DMS 273 treated with DMSO at 0.1 percent for 48 hours (cell line): ENCODE measurements around the gene FOXL1.

Source experiments
- DNase-seq: peaks from one replicate; lab custom pipeline; 2025; lab: John Stamatoyannopoulos, UW

Gene FOXL1

GRCh38 chr16:86578061-86578599, at the start of gene FOXL1:
FOXL1 (plus strand) TSS chr16:86578549; CDS start chr16:86578724, 175 bp downstream.
- DNase-seq, result no peak

DNA sequence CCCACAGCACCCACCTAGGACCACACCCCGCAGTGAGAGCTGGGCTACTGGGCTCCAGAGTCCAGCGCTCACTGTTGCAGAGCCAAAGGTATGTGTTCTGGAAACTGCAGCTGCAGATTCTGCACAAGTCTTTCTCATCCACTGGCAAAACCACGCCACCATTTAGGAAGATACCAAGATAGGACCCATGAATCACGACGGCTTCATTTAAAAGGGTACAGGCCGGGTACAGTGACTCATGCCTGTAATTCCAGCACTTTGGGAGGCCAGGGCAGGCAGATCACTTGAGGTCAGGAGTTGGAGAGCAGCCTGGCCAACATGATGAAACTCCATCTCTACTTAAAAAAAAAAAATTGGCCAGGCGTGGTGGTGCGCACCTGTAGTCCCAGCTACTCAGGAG, 49.2 kb upstream of the FOXL1 start:
- no peak for DNase-seq

DNA sequence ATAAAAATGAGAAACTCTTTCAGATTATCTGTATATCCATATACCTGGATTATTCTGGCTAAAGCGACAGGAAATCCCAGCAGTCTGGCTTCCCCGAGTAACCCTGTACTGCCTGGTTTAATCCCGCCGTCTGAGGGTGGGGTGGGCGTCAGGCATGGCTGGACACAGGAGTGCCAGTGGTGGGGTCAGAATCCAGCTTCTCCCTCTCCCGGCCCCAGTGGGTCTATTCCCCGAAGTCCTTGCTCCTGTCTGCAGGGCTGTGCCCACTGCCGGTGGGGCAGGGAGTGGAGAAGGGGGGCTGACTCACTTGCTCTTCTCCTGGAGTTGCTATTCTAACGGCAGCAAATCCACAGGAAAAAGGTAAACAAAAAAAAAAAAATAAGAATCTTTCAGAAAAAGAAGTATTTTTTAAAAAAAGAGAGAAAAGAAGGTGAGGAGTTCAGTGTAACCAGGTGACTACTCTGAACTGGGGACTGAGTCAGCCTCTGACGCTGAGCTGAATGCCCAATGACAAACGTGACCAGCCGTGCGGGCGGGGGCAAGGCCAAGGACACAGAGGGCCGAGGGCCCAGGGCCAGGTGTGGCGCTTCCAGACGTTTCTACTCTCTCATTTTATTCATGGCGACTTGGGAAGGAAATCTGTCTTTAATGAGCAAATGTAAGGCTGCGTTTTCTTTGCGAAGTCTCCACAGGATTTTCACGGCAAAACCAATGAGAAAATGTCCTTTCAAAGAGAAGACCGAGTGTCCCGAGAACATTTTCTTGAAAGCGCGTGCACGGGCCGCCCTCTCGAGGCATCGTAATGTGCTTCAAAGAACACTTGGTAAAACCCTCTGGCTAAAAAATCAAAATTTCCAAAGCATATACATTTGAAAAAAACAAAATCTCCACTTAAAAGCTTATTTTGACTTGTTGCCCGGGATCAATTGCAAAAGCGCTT, 47.8 kb upstream of the FOXL1 start:
- no peak for DNase-seq

- DNase-seq, result no peak
Measured at GRCh38 chr16:86531191-86531545, 47.2 kb upstream of the FOXL1 start.

GRCh38 chr16:86531641-86532525, 46.5 kb upstream of the FOXL1 start:
- no peak for DNase-seq

DNA sequence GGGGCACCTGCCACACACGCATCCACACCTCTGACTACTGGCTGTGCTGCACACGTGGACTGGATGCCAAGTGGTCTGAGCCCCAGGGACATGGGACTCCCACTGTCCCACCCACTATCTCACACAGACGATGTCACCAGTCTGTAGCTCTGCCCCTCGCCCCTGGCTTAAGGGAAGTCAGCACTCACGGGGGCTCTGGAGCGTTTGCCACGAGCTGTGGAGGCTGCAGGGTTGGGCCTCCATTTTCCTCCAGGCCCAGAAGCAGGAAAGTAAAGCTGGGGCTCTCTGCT, 45.9 kb upstream of the FOXL1 start:
- DNase-seq, result no peak

GRCh38 chr16:86533076-86533475, 45.3 kb upstream of the FOXL1 start:
- DNase-seq, result no peak

GRCh38 chr16:86533767-86534351, 44.5 kb upstream of the FOXL1 start:
- DNase-seq, result no peak

DNA sequence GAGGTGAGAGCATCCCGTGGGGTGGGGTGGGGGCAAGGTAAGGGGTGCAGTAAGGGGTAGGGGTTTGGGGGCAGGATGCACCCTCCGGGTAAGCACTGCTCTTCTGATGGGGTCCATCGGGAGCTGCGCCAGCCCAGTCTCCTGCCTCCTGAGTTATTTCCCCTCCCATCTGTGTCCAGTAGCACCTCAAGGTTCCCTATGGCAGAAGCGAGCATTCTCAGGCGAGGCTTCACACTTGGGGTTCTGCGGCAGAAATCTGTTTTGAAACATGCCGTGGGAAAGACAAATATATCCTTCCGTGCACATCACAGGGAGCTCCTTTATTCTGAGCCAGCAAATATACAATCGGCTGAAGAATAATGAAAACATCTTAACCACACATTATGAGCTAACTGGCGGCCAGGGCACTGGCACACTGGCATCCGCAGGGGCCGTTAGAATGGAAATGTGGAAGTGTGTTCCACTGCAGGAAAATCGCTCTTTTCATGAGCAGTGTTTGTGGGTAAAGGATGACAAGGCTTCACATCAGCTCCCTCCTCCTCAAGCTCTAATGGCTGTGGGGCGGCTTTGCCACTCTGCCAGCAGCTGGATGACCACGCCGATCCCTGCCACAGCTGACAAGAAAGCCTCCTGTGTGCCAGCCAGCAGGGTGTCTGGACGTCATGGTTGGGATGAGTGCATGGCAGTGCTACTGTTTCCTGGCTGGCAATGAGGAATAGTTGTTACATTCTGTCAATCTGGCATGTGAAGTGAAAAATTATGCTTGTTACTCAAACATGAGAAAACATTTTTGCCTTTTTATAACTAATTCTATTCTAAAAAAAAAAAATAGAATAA, 43.4 kb upstream of the FOXL1 start:
- DNase-seq, result no peak

DNA sequence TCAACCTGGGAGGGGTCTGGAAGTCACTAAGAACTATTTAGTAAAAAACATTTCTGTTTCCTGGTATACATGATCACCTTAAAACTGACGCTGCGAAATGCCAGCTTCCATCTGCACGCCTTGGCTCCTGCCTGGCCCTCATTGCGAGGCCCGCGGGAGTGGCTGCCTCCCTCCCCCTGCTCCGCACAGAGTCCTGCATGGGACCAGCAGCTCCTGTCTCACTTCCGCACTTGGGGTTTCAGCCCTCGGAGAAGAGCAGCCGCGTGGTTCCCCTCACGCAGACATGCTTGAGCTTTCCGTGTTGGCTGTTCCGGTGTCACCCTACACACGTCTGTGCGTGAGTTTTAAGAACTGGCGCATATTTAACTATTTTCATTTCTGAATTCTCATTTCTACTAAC, 41.7 kb upstream of the FOXL1 start:
- no peak for DNase-seq

- no peak for DNase-seq
Measured at GRCh38 chr16:86537486-86537885, 40.9 kb upstream of the FOXL1 start.

- DNase-seq, result no peak
Measured at GRCh38 chr16:86538196-86538780, 40.1 kb upstream of the FOXL1 start.

GRCh38 chr16:86540894-86541293, 37.5 kb upstream of the FOXL1 start:
- no peak for DNase-seq

DNA sequence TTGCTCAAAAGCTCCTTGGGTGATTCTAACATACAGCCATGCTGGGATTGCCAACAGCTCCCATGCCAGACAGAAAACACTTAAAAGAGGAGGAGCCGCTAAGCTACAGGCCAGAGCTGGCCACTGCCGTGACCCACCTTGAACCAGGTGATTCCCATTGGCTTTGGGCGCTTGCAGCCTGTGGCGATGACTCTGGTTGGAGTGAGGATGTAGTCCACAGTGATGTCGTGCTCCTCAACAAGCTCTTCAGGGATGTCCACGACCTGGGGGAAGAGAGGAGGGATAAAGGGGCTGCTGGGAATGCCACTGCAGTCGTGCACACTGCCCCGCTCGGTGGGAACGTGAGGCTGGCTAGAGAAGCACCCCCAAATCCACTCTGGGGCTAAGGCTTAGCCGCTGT, 36.8 kb upstream of the FOXL1 start:
- DNase-seq, result no peak

- no peak for DNase-seq
Measured at GRCh38 chr16:86542756-86543750, 35.3 kb upstream of the FOXL1 start.

GRCh38 chr16:86545481-86545880, 32.9 kb upstream of the FOXL1 start:
- no peak for DNase-seq

DNA sequence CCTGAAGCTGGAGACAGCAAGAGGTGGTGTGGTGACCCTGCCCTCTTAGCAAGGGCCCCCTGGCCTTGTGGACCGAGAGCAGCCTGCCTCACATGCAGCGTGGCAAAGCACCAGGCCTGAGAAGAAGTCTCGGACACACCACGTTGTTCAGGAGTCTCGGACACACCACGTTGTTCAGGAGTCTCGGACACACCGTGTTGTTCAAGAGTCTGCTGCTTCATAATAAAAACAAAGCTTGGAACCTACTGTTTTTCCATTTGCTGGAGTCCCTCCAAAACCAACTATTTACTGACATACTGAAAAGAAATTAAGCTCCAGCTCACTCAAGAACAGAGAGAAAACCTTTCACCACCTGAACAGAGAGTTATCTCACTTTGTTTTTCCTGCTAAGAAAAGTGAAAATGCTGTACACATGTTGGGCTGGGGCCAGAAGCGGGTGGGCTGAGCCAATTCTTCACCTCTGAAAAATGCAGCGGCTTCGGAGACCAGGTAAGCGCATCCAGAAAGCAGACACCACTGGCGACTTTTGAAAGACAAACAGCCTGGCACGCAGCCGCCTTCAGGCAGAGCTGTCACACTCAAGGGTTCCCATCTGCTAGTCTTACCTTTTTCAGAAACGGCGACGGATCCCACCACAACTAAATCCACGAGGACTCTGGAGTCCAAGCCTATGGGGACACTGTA, 32.3 kb upstream of the FOXL1 start:
- no peak for DNase-seq

- DNase-seq, result no peak
Measured at GRCh38 chr16:86546638-86547013, 31.7 kb upstream of the FOXL1 start.

DNA sequence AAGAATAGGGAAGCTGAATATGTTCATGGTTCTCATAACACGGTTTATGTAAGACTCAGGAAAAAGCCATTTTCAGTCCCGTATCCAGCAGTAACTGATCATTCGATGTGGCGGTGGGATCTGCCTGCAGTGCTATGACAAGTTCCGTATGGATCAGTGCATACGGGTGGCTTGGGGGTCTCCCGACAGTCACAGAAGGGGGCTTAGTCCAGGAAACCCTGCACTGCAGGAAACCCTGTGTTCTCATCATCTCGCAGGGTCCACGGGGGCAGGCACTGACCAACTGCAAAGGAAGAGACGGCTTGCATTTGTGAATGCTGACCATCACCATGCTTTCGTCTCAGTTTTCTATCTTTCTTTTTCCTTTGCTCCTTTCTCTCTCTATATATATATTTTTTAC, 31.1 kb upstream of the FOXL1 start:
- no peak for DNase-seq
